GM18909 (cell line): Measurements from ENCODE around the gene KCNAB2.

Source experiments
- ATAC-seq: cut with Tn5 transposase; IDR thresholded peaks from one replicate; pipeline ENCODE4 v1.9.1; 2021; ENCODE audit warnings: mild to moderate bottlenecking; ENCODE audit not compliant: unreplicated experiment, poor library complexity

KCNAB2 gene

GRCh38 chr1:6093611-6094010 lies 47.9 kb downstream of the KCNAB2 start:
- no peak for ATAC-seq

DNA sequence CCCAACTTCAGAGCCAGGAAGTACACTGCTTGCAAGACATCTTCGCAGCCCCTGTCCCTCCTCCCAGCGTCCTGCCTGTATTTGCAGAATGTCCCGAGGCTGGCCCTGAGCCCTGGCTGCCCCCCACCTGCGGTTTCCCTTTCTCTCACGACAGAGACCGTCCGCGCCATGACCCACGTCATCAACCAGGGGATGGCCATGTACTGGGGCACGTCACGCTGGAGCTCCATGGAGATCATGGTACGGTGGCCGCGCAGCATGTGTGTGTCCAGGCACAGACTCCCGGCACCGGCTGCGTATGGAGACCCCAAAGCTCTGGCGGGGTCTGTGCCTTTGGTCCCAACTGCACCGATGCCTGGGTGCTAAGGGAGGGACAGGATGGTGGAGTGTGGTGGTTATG lies 48.6 kb downstream of the KCNAB2 start:
- ATAC-seq: no peak

GRCh38 chr1:6094801-6095505 lies 49.3 kb downstream of the KCNAB2 start:
- no peak for ATAC-seq

- ATAC-seq: no peak
Measured at GRCh38 chr1:6095511-6096242, 50.0 kb downstream of the KCNAB2 start.

GRCh38 chr1:6096243-6097116 lies 50.8 kb downstream of the KCNAB2 start:
- ATAC-seq: no peak

DNA sequence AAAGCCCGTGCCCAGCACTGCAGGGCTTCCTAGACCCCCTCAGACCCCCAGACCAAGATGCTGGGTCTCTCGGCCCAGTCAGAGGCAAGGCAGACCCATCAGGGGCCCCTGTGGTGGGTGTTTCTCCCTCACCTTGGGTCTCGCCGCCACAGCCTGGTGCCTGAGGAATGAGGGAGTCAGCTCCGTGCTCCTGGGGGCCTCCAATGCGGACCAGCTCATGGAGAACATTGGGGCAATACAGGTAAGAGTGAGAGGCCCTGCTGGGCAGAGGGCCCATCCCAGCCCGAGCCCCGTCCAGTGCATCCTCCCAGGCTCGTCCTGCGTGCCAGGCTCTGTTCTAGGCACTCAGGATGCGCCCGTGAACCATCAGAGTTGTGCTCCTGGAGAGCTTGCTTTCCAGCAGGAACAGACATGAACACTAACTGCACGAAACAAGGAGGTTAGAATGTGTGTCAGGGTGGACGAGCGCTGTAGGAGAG lies 51.5 kb downstream of the KCNAB2 start:
- no peak for ATAC-seq

DNA sequence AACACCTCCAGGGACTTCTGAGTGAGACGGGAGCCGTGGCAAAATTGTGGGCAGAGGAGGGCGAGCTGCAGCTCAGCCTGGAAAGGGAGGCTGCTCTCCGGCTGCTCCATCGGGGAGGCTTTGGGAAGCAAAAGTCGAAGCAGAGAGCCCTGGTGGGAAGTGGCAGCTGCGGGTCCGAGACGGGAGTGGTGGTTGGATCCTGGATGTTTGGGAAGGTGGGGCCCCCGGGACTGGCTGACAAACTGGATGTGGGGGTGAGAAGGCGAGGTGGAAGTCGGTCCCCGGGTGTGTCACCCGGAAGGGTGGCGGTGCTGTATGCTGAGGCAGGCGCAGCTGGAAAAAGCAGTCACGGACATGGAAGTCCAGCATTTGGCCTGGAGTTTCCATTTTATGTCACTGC lies 52.1 kb downstream of the KCNAB2 start:
- ATAC-seq: no peak

DNA sequence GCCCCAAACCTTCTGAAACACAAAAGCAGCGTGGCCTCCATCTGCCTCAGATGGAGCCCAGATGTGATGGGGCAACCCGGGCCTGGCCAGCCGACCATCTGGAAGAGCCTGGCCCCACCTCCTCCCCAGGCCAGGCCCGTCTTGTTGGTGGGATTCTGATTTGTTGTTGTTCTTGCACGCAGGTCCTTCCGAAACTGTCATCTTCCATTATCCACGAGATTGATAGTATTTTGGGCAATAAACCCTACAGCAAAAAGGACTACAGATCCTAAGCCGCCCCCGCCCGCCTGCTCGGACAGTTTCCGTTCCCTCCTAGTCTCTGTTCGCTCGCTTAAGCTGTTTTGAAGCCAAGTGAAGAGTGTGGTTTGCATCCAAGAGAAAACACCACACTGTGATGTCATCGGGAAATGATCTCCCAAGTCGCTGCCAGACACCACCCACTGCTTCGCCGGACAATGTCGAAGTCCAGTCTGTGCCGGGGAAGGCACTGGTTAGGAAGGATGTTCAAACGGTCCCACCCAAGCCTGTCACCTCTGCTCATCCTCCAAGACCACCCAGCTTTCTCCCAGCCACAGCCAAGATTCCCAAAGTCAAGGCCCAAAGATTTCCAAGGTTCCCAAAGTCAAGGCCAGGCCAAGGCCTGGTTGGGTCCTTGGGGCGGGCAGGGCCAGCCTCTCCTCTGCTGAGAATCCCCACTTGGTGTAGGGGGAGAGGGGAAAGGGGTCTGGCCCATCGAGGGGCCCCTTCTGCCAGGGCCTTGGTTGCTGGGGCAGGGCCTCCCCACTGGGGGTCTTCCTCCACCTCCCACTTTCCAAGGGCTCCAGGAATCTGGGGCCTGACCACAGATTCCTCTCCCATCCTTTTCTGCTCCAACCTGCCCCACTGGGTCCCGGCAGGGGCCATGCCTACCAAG lies 52.9 kb downstream of the KCNAB2 start:
- ATAC-seq: no peak

DNA sequence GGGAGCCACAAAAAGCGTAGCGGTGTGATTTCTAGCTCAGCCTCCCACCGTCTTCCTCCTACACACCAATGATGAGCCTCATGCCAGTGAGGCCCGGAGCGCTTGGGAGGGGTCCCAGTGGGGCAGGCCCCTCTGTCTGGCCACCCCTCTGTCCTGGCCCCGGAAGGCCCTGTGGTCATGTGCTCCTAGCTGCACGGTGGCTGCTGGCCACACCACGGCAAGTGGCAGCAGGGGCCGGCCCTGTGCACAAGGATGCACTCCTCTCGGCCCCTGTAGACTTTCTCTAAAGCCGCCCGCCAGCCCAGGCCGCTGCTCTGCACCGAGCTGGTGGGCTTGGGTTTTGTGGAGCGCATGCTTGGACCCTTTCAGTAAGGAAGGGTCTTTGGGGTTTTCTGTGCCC lies 53.6 kb downstream of the KCNAB2 start:
- ATAC-seq: no peak

GRCh38 chr1:6099787-6100765 lies 54.4 kb downstream of the KCNAB2 start:
- ATAC-seq: no peak

DNA sequence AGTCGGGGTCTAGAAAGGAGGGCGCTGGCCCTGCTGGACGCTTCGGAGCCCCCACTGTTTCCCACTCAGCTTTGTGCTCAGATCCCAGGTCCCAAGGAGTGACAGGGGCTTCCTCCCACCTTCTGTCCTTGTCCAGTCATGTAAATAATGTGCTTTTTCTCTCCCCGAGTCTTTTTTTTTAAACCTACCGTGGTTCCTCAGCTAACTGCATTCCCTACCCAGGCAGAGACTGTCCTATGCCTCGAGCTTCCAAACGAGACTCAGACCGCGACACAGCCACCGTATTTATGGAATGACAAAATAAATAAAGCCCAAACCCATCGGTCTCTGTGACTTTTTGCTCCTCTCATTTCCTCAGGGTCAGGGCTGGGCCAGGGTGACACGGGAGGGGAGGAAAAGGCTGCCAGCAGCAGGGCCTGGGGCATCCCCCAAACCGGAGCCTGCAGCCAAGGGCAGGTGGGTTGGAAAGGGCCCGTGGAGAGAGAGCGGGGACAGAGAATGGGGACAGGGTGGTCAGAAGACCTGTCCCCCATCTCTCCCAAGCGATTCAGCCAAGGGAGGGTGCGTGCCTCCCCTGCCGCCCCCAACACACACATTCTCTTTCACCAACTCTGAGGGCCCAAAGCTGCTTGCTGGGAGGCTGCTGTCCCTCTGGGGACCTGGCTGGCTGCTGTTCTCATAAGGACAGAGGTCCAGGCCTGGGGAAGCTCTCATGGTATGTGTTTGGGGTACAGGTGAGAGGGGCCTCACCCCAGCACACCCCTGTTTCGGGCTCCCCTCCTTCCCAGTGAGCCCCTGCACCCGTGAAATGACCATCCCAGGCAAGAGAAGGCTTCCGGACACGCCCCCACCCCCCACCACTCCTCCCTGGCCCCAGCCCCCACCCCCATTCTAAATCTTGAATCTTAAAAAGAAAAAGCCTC lies 55.4 kb downstream of the KCNAB2 start:
- ATAC-seq: no peak

GRCh38 chr1:6101826-6102531 lies 56.3 kb downstream of the KCNAB2 start:
- no peak for ATAC-seq

DNA sequence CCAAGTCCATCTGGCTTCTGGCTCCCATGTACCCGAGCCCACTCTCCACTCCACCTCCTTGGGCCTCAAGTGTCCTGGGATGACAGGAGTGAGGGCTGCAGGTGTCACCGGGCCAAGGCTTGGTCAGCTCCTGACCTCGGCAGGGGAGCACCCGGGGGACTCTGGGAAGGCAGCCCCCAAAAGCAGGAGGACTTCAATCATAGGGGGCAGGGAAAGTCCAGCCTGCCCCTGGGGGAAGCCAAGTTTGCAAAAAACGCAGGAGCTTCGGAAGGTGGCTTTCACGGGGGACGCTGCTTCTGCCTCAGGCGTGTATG lies 56.8 kb downstream of the KCNAB2 start:
- no peak for ATAC-seq

DNA sequence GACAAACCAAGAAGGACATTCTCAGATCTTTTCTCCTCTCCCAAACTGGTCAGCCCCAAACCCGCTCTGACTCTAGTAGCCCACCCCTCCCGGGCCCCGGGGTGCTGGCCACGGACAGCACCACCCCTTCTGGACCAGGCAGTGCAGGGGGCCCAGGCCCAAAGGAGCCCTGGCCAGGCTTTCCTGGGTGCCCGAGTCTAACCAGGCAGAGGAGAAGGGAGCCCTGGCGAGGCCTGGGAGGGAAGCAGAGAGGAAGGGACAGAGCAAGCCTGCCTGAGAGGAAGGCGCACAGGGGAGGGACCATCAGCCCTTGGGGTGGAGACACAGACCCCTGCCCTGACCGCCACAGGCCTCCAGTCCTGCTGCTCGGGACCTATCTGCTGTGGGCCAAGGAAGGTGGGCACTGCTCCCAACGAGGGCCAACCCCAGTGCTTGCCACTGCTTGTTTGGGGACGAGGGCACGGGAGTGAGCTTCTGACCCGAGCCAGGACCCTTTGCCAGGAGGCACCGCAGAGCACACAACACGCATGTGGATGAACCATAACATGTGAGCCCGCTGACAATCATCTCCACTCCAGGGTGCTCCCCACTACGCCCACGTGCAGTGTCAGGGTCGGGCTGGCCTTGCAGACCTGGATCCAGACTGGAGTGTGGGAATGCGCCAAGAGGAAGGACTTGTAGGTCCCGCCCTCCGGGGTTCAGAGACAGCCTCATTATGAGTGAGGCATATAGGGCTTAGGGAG lies 57.6 kb downstream of the KCNAB2 start:
- no peak for ATAC-seq

DNA sequence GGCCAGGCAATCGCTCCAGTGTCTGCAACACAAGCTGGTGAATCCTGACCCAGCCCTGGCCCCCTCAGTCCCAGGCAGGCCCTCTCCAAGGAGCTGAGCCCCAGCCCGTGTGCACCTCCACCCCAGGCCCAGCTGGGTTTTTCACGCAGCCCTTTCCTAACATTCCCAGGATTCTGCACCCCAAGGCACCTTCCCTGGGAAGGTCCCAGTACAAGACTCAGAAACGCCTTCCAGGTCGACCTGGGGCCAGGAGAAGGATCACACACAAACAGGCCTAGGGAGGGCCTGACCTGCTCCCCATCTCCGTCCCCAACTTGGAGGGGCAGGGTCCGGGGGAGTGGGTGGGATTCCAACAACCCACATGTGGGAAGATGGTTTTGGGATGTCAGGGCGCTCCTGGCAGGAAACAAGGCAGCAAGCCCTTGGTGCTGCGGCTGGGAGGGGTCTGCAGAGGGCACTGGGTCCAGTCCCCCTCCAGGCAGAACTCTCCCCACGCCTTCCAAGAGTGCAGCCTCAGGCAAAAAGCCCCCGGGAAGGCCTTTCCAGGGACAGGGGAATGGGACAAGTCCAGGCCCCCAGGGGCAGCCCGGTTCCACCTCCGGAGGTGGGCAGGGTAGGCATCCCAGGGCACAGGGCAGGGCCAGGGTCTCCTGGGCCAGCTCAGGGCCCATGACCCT lies 58.3 kb downstream of the KCNAB2 start:
- ATAC-seq: no peak

DNA sequence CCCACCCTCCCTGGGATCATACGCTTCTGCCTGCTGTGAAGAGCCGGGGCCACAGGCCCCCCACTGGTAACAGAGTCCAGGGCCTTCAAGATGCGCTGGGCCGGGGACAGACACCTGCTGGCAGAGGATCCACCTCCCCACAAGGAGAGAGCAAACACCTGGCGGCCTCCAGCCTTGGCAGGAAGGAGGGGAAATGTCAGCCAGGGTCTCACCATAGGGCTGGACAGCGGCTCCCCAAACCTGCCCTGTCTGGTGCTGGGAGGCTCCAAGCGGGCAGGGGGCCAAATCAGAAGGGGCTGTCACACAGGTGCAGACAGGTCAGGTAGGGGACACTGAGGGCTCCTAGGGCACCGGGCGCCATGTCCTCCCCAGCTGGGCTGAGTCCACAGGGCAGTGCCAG lies 58.9 kb downstream of the KCNAB2 start:
- ATAC-seq: no peak
